Ovary (tissue), 3 donors: ENCODE results near the gene KLHL30.

Experiments
- CTCF ChIP-seq, 3 donors: fragments of 450-650 bp in 2 of 3; fragments of 200-600 bp in 1 of 3; IDR thresholded peaks; one replicate each; pipeline versions ENCODE4 v1.5.1 to v1.8.0; 2016 to 2022; ENCODE audit warnings: antibody characterized with exemption in 3 of 3, mild to moderate bottlenecking in 1 of 3
- EP300 ChIP-seq: sonication (generic); formaldehyde crosslinking; IDR thresholded peaks from one replicate; pipeline ENCODE4 v1.6.1; 2017; ENCODE audit warnings: antibody characterized with exemption
- donor health status: DM: no; HTN: no; CAD: no.

- TF ChIP-seq CTCF (IDR thresholded peaks at IDR 0.05) (no peak), EP300 (no peak)
Measured at GRCh38 chr2:238173692-238174091, 35.2 kb downstream of the KLHL30 start.
